Activated CD4-positive, alpha-beta T cell treated with anti-CD3 and anti-CD28 coated beads for 36 hours (primary cell): ENCODE results near the gene TNNC1. TPM values are rescaled to one million over a fixed set of nuclear protein-coding genes. Genes with fewer than 3 reads are reported as not detected.

Experiments
- ATAC-seq: fragments of 200-7000 bp; cut with Tn5 transposase; one replicate; pipeline ENCODE4 v1.10.0; 2021; ENCODE audit warnings: mild to moderate bottlenecking, moderate library complexity
- CTCF ChIA-PET: fragments of 350-600 bp; sonication (Branson Sonifier 250); formaldehyde crosslinking; loops from one replicate; lab custom pipeline; 2021; ENCODE audit warnings: antibody characterized with exemption; lab: Charles Lee
- POLR2A ChIA-PET: fragments of 350-600 bp; sonication (Branson Sonifier 250); formaldehyde crosslinking; loops from one replicate; lab custom pipeline; 2021; ENCODE audit warnings: antibody characterized with exemption, inconsistent platforms; lab: Charles Lee
- DNase-seq: peaks from one replicate; pipeline ENCODE4 v3.0.0-alpha.2; 2020
- H3K27ac Mint-ChIP-seq: one replicate; pipeline ENCODE4 v1.8.0; 2021; ENCODE audit warnings: mixed read lengths
- H3K27me3 Mint-ChIP-seq: one replicate; pipeline ENCODE4 v1.8.0; 2021; ENCODE audit warnings: mixed read lengths
- H3K36me3 Mint-ChIP-seq: one replicate; pipeline ENCODE4 v1.8.0; 2021; ENCODE audit warnings: low read depth, mixed read lengths
- H3K4me1 Mint-ChIP-seq: one replicate; pipeline ENCODE4 v1.8.0; 2021; ENCODE audit warnings: mixed read lengths
- H3K4me3 Mint-ChIP-seq: one replicate; pipeline ENCODE4 v1.8.0; 2021; ENCODE audit warnings: mild to moderate bottlenecking, moderate library complexity, mixed read lengths
- H3K9me3 Mint-ChIP-seq: one replicate; pipeline ENCODE4 v1.8.0; 2021; ENCODE audit warnings: low read depth, mixed read lengths
- intact Hi-C, 2 experiments: fragments of 100-400 bp; cut with DNase I in 1 of 2; cut with micrococcal nuclease in 1 of 2; formaldehyde crosslinking; loops; one replicate each; pipeline versions ENCODE4 v1.14.2 to v1.15.1; 2022 to 2024; cut with DNase I, micrococcal nuclease
- total RNA-seq, 2 experiments: library from RNA; stranded (reverse); gene quantifications; one replicate each; pipeline ENCODE4 v1.2.3, GENCODE V29; 2021

The TNNC1 gene
- total RNA-seq, 2 experiments from 2014 or later, result 2.7 to 4.2 TPM

DNA sequence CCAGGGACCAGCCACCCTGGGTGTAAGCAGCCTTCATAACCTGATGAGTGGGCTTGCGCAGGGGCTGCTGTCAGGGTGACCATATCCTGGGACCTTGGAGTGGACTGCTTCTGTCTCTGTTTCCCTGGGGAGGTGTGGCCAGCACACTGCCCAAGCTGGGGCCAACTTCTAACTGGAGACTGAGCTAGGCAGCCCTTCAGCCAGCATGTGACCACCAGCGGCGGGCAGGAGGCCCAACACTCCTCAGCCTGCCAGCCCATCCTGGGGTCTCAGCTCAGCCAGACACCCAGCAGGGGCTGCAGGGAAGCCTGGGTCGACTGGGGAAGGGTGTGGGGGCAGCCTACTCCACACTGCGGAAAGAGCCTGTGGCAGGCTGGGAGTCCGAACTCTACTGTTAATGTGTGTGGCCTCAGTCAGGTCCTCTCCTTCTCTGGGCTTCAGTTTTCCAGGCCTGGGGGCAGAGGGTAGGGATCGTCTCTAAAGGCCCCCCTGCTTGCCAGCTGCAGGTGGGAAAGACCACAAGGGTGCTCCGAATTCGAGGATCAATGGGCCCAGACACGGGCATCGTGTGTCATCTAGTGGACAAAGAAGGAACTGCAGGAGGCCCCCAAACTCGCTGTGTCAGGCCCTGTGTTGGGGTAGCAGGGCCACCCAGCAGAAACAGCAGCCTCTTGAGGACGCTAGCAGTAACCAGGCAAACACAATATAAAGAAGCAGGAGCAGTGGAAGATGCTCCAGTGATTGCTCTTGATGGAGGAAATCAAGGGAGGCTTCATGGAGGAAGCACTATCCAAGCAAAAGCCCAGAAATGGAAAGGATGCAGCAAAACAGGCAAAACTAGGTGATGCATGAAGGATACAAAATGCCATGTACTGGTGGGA is 7.0 kb downstream of the TNNC1 start:
- Mint-ChIP-seq H3K27me3 (no peaks in the 10 kb centered on the region), H3K4me1 (no peaks in the 10 kb centered on the region), H3K36me3 (no peaks in the 10 kb centered on the region), H3K4me3 (no peak overlapping the region), H3K9me3 (no peaks in the 10 kb centered on the region), H3K27ac (no peak overlapping the region)
- ATAC-seq, result peak; percentile 73
- peak; percentile 83 for DNase-seq
- ChIA-PET CTCF (interaction anchor here (0.5 to 6.9 kb wide), 16 partner anchors 8 to 214 kb away, joined by 3 to 97 read pairs (median 5); partner anchors contain the start of gene UQCC5), POLR2A (no interaction called here)
- intact Hi-C loops, result loop anchor here (1.0 to 10.0 kb wide), 5 partner anchors 19 to 446 kb away; partner anchors contain the start of gene TLR9 (in 1 of the 2)

DNA sequence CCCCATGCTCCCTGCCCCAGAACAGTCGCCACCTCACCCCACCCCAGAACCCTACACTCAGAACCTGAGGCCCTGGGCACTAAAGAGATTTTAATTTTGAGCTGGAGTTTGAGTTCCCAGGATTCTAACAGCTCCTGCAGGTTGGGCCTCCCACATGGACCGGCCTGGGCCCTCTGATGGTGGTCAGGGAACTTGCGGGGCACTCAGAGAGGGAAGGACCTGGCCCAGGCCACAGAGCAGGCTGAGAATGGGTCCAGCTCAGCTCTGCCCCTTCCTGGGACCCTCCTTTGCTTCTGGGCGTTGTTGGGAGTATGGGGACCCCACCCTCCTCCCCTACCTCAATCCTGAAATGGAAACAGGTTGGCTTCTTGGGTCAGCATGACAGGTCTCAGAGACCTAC is 7.8 kb downstream of the TNNC1 start:
- Mint-ChIP-seq H3K4me1 (no peaks in the 10 kb centered on the region), H3K27me3 (no peaks in the 10 kb centered on the region), H3K4me3 (no peak overlapping the region), H3K9me3 (no peaks in the 10 kb centered on the region), H3K36me3 (no peaks in the 10 kb centered on the region), H3K27ac (no peak overlapping the region)
- ChIA-PET POLR2A (no interaction called here), CTCF (interaction anchor here (0.6 to 6.9 kb wide), 13 partner anchors 7 to 107 kb away, joined by 3 to 97 read pairs (median 5); partner anchors contain the start of genes TNNC1 and UQCC5)
- ATAC-seq (no peak), DNase-seq (no peak)
- intact Hi-C loops, result loop anchor here (2.0 to 10.0 kb wide), 3 partner anchors 221 to 445 kb away; partner anchors contain the start of gene TLR9 (in 1 of the 2)

DNA sequence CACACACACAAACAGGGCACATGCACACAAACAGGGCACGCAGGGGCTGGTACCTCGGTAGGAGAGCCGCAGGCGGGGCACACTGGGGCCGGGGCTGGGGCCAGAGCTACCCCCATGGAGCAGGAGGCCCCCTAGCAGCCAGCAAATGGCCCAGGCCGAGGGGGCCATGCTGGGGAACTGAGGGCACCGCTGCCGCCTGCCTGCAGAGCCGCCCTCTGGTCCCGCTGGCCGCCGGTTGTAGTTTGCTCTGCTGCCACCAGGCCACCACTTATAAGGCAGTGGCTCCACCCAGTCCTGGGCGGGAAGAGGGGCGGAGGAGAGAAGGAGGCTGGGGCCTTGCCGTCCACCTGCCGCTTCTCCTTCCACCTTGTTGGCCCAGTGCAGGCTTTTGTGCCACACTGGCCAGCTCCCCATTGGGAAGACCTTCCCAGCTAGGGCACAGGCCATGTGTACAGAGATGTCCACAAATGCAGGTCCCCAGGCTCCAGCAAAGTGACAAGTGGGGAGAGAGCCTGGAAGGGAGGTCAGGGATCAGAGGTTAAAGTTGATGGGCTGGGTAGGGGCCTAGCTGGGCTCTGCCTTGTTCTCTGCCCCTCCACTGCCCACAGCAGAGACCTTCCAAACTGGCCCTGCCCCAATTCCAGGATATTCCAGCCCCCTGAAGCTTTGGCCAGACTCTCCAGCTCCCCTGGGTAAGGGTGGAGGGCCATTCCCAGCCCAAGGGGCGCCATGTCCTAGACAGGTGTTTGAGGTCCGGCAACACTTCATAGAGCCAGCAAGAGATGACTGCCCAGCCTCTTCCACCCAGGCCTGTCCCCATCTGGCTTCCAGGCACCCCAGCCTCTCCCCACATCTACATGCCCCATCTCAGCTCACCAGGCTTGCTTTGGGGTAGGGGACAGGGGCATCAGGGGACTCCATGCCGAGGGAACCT is 8.7 kb downstream of the TNNC1 start, which contains the start of gene SEMA3G:
Gene SEMA3G (minus strand): TSS at position 244 of the 934 bp plus-strand sequence. CDS start 76 bp downstream, at position 168.
- H3K4me1 Mint-ChIP-seq, result no peaks in the 10 kb centered on the region
- H3K9me3 Mint-ChIP-seq, result no peaks in the 10 kb centered on the region
- ATAC-seq, result peak; percentile 96
- no peak within 1 kb of the TSS for H3K27ac Mint-ChIP-seq
- no peaks in the 10 kb centered on the region for H3K36me3 Mint-ChIP-seq
- intact Hi-C loops, result loop anchor here (5.0 to 10.0 kb wide), 2 partner anchors 220 to 223 kb away; partner anchors contain the start of gene TLR9 (in 1 of the 2)
- ChIA-PET POLR2A (no interaction called here), CTCF (interaction anchor here (0.6 to 6.9 kb wide), 8 partner anchors 9 to 981 kb away, joined by 3 to 97 read pairs (median 5); partner anchors contain the start of genes TLR9, TNNC1 and UQCC5)
- no peaks in the 10 kb centered on the region for H3K27me3 Mint-ChIP-seq
- peak; percentile 89 for DNase-seq
- H3K4me3 Mint-ChIP-seq, result no peak within 1 kb of the TSS

DNA sequence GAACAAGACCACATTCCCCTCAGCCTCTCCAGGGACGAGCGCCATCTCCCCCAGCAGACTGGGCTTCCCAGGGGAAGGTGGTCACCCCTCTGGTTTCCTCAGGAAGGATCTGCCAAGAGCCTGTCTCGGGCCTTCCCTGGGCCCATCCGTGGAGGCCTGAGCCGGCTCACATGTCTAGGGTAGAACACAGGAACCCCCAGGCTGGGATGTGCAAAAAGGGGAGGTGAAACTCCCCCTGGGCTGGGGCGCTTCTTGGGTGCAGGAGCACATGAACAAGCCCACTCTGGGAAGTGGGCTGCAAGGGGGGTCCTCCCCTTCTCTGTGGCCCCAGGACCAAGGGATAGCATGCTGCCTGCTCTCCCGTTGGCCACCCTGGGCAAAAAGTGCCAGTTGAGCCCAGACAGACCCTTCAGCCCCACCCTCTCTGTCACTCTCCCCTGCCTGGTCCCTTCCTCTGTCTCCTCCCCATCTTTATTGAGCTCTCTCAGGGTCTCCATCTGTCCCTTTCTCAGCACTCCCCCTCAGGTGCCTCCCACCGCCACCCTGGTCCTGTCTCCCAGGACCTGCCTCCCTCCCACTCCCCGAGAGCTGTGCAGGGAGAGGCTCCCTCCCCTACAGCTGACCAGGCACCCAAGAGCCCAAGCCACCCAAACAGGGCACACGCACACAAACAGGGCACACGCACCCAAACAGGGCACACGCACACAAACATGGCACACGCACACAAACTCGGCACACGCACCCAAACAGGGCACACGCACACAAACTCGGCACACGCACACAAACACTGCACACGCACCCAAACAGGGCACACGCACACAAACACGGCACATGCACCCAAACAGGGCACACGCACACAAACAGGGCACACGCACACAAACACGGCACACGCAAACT is 9.8 kb downstream of the TNNC1 start:
- intact Hi-C loops, result loop anchor here in 1 of 2 experiments (10.0 kb wide), 1 partner anchor 219 kb away; the partner anchor contains the start of gene TLR9

DNA sequence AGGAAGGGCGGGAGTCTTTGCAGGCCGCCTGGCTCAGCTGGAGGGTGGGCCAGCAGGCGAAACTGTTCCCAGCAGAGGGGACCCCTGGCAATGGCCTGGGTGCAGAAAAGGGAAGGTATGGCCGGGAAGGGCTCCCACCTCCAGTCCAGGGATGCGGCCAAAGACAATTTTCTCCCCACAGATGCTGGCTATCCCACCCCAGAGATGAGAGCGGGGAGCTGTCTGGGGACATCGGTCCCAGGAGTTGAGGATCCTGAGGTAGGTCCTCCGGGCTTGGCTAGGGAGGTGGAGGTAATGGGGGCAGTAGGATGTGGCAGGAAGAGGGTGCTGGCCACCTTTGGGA is 10.6 kb downstream of the TNNC1 start:
- Mint-ChIP-seq H3K27ac (no peak overlapping the region), H3K27me3 (no peaks in the 10 kb centered on the region), H3K4me3 (no peak overlapping the region), H3K36me3 (no peaks in the 10 kb centered on the region), H3K9me3 (no peaks in the 10 kb centered on the region), H3K4me1 (no peaks in the 10 kb centered on the region)
- intact Hi-C loops, result loop anchor here in 1 of 2 experiments (10.0 kb wide), 1 partner anchor 218 kb away; the partner anchor contains the start of gene TLR9
- DNase-seq, result no peak
- ChIA-PET POLR2A (no interaction called here), CTCF (interaction anchor here (6.9 kb wide), 1 partner anchor 13 kb away, joined by 97 read pairs; no protein-coding TSS in a partner anchor)
- ATAC-seq, result no peak

More for the DNA sequence above, 9.8 kb downstream of the TNNC1 start:
- H3K27ac Mint-ChIP-seq, result no peak overlapping the region
- no peaks in the 10 kb centered on the region for H3K4me1 Mint-ChIP-seq
- no peaks in the 10 kb centered on the region for H3K9me3 Mint-ChIP-seq
- CTCF ChIA-PET, result interaction anchor here (0.7 to 6.9 kb wide), 3 partner anchors 10 to 980 kb away, joined by 3 to 97 read pairs (median 10); partner anchors contain the start of gene TNNC1
- H3K36me3 Mint-ChIP-seq, result no peaks in the 10 kb centered on the region
- DNase-seq (no peak), ATAC-seq (no peak)
- H3K27me3 Mint-ChIP-seq, result no peaks in the 10 kb centered on the region
- H3K4me3 Mint-ChIP-seq, result no peak overlapping the region
- POLR2A ChIA-PET, result no interaction called here

DNA sequence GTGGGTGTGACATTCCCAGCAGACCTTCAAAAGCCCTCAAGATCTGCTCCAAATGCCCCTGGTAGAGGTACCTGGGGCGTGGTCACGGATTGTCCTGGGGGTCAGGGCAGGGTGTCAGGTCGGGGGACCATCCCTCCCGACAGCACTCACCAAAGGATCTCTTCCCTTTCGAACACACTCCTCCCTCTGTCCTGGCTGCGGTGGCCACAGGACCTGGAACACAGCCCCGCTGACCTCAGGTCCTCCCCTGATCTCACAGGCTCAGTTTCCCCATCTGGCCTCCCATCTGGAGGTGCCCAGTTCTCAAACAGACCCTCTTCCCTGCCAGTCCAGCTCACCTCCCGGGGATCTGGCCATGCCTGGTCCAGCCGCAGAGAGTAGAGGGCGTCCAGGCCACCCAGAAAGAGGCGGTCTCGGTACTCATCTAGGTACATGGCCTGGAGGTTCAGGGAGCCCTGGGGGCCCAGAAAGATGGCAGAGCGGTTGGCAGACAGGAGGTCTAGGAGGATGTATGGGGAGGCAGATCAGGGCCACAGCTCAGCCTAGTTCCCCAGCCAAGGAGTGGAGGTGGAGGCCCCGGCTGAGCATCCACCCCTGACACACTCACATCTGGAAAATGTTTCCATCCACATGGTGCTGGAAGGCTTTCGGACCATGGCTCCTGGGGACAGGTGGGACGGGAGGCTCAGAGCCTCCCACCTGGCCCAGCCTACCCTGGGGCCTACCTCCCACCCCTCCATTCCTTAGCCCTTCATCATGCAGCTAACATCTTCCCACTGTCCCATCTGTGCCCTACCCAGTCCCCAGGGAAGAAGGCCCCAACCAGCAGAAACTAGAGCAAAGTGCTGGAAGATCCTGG is 11.2 kb downstream of the TNNC1 start:
- Mint-ChIP-seq H3K36me3 (no peaks in the 10 kb centered on the region), H3K9me3 (no peaks in the 10 kb centered on the region), H3K4me1 (no peaks in the 10 kb centered on the region), H3K4me3 (no peak overlapping the region), H3K27me3 (no peaks in the 10 kb centered on the region), H3K27ac (no peak overlapping the region)
- CTCF ChIA-PET, result interaction anchor here (6.9 kb wide), 1 partner anchor 13 kb away, joined by 97 read pairs; no protein-coding TSS in a partner anchor
- ATAC-seq (no peak), DNase-seq (no peak)
- POLR2A ChIA-PET, result interaction anchor here (0.9 kb wide), 1 partner anchor 358 kb away, joined by 3 read pairs; no protein-coding TSS in a partner anchor
- intact Hi-C loops, result loop anchor here in 1 of 2 experiments (10.0 kb wide), 1 partner anchor 218 kb away; the partner anchor contains the start of gene TLR9

DNA sequence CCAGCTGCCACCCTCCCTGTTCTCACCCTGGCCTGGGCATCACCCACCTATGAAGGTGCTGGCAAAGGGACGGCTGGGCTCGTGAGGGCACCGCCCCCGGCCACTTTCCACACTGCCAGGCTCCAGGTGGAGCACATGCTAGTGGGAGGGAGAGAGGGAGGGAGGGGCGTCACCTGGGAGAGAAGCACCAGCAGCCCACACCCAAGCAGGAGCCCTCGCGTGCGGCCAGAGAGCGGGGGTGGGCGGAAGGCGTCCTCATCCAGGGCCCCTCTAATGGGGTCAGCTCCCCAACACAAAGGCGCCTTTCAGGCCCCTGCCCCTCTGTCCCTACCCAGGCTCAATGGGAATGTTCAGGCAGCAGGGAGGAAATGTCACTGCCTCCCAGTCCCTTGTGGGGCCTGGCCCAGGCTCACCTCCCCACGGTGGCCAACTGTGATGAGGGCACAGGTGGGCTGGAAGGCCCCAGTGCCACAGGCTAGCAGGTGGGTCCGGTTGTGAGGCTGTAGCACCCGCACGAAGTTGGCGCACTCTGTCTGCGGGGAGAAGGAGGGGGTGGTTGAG is 12.0 kb downstream of the TNNC1 start:
- POLR2A ChIA-PET, result interaction anchor here (0.9 kb wide), 1 partner anchor 357 kb away, joined by 3 read pairs; no protein-coding TSS in a partner anchor
- no peaks in the 10 kb centered on the region for H3K9me3 Mint-ChIP-seq
- no peaks in the 10 kb centered on the region for H3K36me3 Mint-ChIP-seq
- ATAC-seq (no peak), DNase-seq (no peak)
- no peaks in the 10 kb centered on the region for H3K27me3 Mint-ChIP-seq
- H3K4me1 Mint-ChIP-seq, result no peaks in the 10 kb centered on the region
- no peak overlapping the region for H3K4me3 Mint-ChIP-seq
- CTCF ChIA-PET, result interaction anchor here (1.0 to 6.9 kb wide), 5 partner anchors 12 to 153 kb away, joined by 3 to 97 read pairs (median 4); partner anchors contain the start of gene TNNC1
- H3K27ac Mint-ChIP-seq, result no peak overlapping the region
- intact Hi-C loops, result loop anchor here in 1 of 2 experiments (10.0 kb wide), 1 partner anchor 217 kb away; the partner anchor contains the start of gene TLR9

DNA sequence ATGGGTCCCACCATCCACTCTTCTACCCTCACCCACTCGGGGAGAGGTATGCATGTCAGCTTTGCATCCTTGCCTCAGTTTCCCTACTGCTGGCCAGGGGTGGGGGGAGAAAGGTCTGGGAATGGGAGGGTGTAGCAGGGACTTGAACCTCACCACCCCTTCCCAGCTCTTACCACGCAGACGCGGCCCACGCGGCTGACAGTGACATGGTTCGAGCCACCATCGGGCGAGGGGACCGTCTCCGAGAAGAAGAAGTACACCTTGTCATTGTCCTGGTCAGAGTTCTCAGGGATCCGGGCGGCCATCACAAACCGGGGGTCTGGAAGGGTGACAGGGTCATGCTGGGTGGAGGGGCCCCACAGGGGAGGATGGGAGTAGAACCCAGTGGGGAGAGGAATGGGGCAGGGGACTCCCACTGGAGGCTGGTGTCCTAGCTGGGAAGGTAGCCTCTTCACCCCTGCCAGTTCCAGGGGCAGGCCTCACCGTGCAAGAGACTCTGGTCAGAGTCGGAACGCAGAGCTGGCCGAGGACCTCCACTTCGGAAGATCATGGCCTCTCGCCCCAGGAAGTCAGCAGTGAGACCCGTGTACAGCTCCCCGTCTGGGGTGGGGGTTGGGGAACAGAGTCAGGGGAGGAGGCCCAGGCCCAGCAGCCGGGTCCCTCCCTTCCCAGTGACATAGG is 12.6 kb downstream of the TNNC1 start:
- H3K27me3 Mint-ChIP-seq, result no peaks in the 10 kb centered on the region
- ChIA-PET CTCF (interaction anchor here (1.0 to 1.4 kb wide), 4 partner anchors 13 to 152 kb away, joined by 3 to 4 read pairs (median 4); partner anchors contain the start of gene TNNC1), POLR2A (interaction anchor here (0.9 kb wide), 1 partner anchor 357 kb away, joined by 3 read pairs; no protein-coding TSS in a partner anchor)
- no peaks in the 10 kb centered on the region for H3K9me3 Mint-ChIP-seq
- intact Hi-C loops, result loop anchor here in 1 of 2 experiments (10.0 kb wide), 1 partner anchor 216 kb away; the partner anchor contains the start of gene TLR9
- no peak overlapping the region for H3K4me3 Mint-ChIP-seq
- H3K27ac Mint-ChIP-seq, result no peak overlapping the region
- DNase-seq (no peak), ATAC-seq (no peak)
- H3K4me1 Mint-ChIP-seq, result no peaks in the 10 kb centered on the region
- no peaks in the 10 kb centered on the region for H3K36me3 Mint-ChIP-seq
